SIG-M5 (cell line): ENCODE measurements around the gene SRR.
"Not testable (repeated sequence)": the region's sequence is repeated elsewhere in the genome, so short reads cannot be mapped to it uniquely, and the experiment has no call there.

Experiments used
- DNase-seq: peaks from one replicate; lab custom pipeline; 2025; lab: John Stamatoyannopoulos, UW

SRR gene

DNA sequence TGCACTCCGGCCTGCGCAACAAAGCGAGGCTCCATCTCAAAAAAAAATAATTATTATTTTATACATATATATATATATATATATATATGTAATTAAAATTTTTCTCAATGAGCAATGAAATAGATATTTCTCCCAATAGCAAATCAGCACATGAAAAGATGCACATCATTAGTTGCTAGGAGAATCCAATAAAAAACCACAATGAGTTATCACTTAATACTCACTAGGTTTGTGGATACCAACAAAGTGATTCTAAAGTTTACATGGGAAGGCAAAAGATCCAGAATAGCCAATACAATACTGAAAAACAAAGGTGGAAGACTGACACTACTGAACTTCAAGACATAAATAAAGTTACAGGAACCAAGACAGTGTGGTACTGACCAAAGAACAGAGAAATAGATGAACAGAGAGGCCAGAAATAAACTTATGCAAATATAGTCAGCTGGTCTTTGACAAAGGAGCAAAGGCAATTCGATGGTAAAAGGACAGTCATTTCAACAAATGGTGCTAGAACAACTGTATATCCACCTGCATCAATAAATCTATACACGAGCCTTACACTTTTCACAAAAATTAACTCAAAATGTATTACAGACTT, 13.8 kb upstream of the SRR start:
- no peak for DNase-seq

DNA sequence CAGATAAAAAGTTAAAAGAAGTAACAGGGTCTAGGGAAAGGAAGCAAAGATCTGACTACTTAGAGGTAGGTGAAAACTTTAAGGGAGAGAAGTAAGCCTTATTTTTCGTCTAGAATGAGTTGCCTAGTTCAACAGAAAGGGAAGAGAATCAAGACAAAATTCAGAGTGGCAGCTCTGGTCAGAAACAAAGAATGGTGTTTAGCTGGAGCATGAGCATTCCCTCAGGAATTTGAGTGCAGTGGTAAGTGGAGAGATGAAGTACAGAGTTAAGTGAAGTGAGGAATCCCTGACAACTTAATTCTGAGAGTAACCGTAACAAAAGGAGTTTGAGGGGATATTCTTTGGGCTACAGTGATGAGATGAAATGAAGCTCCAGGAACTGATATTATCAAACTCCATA, 11.7 kb upstream of the SRR start:
- no peak for DNase-seq

DNA sequence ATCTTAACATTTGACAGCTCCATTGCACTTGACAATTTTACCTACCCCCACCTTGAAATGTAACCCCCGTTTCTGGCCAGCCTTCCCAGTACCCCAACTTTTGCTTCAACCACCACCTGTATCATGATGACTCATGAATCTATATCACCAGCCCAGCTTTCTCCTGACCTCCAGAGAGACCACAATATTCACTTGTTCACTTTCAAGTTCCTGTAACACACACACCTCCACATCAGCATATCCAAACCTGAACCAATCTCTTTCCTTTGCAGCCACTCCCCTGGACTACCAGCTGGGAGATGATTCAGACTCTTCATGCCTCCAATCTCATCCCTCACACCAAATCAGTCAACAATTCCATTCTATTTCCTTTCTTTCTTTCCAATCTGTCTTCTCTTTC, 8.2 kb upstream of the SRR start:
- DNase-seq = no peak

DNA sequence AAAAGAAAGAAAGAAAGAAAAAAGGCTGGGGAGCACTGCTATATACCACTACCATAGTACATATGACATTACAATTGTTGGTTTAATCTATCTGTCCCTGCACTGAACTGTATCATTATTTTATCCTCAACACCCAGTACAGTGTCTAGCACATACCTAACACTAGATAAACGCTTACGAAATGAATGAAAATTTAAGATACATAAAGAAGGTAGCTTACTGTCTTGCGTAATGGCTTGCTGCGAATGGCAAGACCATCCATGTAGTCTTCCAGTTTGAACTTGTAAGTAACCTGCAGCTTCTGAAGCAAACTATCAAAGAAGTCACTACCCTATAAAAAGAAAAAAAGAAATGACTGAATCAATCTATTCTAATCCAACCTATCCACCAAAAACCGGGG, 6.7 kb upstream of the SRR start:
- no peak for DNase-seq

DNA sequence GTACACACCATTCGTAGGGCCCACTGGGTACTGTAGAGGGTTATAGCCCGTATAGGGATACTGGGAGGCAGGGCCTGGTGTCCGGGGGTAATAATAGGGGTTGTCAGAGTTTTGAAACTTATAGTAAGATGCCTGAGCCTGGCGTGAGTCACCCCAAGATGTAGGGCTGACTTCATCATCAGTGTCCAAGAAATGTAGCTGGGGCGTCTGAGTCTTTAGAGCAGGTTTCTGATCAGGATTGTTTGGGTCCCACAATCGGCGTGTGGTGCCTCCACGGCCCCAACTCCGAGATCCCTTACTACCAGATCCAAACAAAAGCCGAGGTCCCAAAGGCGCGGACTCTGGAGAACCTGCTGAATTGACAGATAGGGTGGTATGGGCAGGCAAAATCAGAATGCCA, 4.6 kb upstream of the SRR start:
- no peak for DNase-seq

DNA sequence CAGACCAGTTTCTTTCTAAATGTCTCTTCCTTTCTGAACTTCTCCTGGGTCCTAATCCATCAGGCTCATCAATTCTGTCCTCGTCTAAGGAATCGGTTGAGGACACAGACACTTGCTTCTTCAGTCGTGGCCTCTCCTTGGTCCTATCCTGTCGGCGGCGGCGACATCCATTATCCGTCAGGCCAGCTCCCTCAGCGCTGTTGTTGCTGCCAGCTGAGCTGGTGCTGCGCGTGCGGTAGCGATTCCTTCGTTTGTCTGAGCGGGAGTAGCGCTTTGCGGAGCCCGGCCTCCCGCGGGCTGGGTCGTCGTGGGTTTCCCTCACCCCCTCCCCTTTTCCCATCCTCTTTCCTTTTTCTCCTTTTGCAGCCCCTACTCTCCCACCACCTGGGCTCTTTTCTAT, 4.0 kb upstream of the SRR start:
- no peak for DNase-seq

DNA sequence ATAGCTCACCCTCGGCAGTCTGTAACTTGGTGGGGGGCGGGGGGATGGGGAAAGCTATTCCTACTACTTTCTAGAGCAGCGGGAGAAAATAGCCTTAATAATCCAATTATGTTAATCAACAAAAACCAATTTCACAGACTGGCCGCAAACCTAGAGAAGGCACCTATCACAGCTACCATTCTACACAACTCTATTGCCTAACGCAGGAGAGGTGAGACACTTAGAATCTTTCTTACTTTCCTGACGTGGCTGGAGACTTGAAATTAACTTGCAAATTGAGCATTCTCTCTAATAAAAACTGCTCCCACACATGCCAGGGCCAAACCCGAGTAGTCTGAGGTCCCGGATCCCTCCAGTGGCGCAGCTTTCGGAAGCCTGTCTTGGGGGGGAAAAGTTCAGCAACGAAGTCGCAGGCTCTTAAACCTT, 959 bp upstream of the SRR start:
- no peak for DNase-seq

DNA sequence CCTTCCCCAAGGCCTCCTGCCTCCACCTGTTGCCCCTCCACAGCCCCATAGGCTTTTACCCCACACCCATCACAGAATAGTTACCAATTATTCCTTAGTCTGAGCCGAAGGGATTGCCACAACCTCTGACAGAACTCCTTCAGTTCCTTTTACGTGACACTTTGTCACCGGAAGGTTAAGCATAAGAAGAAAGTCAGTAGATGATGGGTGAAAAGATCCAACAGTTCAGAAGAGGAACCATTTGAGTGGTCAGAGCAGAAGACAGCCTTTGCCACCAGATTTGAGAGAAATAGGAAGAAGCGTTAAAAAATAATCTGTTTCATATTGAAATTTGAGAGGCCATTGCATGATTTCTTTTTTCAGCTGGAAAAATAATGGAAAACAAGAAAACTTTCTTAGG, 1.2 kb downstream of the SRR start:
- no peak for DNase-seq

DNA sequence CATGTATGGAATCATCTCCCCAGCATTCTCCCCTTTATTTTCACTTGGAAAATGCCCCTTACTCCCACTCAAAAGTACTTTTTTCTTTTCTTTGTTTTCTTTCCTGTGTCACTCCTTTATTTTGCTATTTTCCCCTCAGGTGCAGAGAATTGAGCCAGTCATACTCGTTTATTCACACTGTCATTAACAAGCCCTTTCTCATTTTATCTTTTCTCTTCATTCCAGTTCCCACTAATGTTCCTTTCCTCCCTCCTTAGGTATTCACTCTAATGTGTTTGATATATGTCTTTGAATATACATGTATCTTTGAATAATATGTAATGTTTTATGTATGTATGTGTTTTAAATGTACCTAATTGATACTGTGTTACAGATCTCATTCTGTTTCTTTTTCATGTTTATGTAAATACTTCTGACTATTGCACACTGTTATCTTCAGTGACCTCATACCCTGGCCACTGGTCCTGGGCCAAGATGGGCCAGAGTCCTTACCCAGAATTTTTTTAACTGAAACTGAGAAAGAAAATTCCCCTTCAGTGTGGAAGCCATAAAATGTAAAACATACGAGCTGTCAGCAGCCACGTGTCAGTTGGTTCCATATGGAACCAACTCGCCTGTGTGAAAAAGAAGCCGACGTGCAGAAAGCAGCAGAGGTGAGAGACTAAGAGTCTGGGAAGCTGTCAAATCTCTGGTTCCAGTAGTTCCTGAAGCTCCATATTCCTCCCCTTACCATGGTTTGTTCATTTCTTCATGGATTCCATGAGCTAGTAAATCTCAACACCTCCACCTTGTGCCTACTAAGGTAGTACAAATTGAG, 5.8 kb downstream of the SRR start:
- DNase-seq = no peak

DNA sequence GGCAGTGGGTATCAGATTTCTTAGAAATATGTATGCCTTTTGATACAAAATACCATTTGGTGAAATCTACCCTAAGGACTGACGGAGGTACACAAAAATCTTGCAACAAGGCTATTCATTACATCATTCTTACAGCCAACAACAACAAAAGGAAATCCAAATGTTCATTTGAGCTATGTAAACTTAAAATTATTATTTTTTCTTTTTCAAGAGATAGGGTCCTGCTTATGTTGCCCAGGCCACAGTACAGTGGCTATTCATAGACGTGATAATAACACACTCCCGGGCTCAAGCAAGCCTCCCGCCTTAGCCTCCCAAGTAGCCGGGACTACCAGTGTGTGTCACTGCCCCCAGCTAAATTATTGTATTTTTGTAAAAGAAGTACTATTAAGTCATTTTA, 9.0 kb downstream of the SRR start:
- DNase-seq = no peak

DNA sequence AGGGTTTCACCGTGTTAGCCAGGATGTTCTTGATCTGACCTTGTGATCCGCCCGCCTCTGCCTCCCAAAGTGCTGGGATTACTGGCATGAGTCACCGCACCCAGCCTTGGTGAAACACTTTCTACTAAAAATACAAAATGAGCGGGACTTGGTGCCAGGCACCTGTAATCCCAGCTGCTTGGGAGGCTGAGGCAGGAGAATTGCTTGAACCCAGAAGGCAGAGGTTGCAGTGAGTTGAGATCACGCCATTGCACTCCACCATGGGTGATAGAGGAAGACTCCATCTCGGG, 13.1 kb downstream of the SRR start:
- not testable (repeated sequence) for DNase-seq

DNA sequence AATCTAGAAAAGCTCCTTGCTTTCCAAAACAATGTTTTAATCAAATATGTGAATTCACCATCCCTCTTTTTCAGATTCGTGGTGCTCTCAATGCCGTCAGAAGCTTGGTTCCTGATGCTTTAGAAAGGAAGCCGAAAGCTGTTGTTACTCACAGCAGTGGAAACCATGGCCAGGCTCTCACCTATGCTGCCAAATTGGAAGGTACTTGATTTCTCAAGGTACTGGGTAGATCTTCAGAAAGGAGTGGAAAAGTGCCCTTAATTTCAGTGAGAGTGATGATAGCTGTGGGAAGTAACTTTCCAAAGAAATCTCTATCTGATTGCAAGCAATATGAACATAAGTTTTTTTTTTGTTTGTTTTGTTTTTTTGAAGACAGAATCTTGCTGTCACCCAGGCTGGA, 14.0 kb downstream of the SRR start:
- DNase-seq = no peak

DNA sequence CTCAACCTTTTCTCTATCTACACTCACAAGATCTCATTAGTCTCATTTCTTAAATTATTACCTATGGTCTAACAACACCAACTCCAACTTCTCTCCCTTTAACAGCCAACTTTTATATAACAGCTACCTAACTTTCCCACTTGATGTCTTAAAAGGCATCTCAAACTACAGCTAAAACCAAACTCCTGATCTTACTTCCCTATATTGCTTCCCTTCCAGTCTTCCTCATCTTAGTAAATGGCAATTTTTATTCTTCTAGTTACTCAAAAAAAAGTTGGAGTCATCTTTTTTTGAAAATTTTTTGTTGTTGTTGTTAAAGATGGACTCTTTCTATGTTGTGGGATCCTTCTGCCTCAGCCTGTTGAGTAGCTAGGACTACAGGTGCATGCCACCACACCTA, 15.3 kb downstream of the SRR start:
- no peak for DNase-seq

DNA sequence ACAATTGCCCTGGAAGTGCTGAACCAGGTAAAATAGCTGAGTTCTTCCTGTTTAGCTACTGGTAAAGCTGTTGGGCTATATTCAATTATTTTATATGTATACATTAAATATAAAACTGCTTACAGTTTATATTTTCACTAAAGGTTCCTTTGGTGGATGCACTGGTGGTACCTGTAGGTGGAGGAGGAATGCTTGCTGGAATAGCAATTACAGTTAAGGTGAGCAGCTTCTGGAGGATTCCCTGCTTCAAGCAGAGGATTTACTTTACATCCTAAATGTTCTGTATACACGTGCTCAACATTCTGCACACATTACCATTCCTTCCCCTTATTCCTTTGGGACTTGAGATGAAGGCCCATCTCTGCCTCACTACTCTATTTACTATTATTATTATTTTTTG, 17.6 kb downstream of the SRR start:
- DNase-seq = no peak

DNA sequence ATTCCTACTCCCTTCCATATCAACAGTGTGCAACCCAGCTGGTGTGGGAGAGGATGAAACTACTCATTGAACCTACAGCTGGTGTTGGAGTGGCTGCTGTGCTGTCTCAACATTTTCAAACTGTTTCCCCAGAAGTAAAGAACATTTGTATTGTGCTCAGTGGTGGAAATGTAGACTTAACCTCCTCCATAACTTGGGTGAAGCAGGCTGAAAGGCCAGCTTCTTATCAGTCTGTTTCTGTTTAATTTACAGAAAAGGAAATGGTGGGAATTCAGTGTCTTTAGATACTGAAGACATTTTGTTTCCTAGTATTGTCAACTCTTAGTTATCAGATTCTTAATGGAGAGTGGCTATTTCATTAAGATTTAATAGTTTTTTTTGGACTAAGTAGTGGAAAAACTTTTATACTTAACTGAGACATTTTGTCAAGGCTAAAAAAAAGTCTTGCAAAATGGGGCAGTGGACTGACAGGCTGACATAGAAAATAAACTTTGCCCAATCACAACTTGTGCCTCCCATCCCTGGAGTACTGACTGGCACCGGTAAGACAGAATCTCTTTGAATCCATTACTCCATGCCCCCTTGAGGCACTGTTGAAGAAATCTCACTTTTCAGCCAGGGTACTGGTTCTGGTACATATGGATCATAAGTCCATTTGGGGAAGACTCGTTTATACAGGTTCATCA, 20.0 kb downstream of the SRR start:
- DNase-seq = no peak

DNA sequence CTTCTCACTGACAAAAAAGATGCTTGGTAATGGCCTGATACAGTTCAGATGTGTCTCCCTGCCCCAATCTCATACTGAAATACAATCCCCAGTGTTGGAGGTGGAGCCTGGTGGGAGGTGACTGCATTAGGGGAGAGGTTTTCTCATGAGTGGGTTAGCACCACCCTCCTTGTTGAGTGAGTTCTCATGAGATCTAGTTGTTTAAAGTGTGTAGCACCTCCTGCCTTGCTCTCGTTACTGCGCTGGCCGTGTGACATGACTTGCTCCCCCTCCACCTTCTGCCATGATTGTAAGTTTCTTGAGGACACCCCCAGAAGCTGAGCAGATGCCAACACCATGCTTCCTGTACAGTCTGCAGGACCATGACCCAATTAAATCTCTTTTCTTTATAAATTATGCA, 27.6 kb downstream of the SRR start:
- DNase-seq = no peak

DNA sequence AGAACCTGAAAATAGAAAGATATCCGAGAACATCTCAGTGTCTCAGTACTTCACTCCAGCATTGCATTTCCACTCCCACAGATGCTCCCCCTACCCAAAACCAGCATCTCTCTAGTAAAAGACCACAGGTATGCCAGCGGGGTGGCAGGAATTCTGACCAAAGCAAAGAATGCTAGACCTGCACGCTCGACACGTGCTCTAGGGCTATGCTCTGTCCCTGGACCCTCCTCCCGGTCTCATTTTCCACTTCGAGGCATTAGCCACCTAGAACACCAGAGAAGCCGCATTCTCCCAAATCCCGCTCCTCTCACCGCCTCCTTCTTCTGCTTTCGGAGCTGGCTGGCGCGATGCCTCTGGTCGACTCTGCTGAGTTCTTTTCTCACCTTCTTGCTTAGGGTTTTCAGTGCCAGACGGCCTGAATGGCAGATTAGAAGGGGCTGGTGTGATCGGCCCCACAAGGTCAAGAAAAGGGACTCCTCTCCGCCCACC, 32.0 kb downstream of the SRR start:
- DNase-seq = no peak

DNA sequence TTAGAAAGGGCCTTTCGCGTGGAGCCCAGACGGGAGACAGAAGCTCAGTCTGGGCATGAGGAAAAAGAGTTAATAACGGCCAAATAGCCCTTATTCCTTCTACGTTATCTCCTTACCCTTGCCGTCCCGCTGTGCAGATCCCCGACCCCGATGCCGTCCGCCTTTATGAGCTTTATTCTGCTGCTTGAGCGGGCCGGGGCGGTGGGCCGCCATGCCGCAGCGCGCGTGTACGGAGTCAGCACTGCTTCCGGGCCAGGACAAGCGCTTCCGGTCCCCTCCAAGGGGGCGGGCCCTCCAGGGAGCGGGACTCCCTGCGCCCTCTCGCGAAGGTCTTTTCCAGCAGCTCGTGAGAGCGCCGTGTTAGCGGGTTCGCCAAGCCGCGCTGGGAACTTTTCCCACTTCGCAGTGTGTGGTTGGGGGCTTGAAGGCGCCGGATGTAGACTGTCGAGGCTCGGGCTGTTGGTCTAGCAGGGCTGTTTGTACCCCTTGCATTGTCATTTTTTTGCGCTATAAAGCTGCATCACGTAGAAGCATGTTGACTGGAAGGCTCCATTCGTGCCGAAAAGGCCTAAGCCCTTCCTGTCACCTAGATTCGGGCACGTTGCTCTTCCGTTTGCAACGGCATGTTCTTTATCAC, 32.6 kb downstream of the SRR start, which contains the start of gene TSR1:
TSS of gene TSR1 (minus strand) at position 243 of the 637 bp plus-strand sequence. CDS start at position 213, 30 bp downstream.
- DNase-seq = no peak

DNA sequence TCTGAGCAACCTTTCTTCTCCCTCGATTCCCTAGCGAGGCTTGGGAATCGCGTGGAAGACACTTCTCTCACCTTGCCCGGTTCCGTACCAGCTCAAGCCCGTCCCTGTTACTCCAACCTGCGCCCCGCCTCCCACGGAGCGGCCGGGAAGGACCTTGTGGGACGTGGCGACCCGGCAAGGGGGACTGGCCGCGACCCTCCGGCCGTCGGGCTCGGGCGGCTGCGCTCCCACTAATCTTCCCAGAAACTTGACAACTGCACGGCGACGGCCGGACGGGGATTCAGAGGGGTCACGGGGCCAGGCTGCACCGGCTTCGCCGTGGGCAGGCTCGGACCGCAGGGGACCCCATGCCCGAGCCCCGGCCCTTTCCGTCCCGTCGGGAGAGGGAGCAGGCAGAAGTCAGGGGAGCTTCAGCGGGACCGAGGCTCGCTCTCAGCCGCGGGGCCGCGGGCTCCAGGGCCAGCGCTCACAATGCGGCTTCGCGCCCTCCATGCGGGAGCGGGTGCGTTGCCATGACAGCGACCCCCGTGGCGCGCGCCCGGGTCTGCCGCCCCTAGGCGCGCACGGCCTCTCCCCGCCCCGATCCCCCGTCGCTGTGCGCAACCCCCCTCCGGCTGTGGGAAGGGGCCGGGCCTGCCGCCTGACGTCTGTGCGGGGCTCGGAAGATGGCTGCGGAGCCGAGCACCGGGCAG, 33.2 kb downstream of the SRR start, which contains the start of gene SGSM2:
TSS of gene SGSM2 (plus strand) at position 650 of the 692 bp plus-strand sequence. CDS start 188 bp downstream, outside the sequence.
- no peak for DNase-seq

DNA sequence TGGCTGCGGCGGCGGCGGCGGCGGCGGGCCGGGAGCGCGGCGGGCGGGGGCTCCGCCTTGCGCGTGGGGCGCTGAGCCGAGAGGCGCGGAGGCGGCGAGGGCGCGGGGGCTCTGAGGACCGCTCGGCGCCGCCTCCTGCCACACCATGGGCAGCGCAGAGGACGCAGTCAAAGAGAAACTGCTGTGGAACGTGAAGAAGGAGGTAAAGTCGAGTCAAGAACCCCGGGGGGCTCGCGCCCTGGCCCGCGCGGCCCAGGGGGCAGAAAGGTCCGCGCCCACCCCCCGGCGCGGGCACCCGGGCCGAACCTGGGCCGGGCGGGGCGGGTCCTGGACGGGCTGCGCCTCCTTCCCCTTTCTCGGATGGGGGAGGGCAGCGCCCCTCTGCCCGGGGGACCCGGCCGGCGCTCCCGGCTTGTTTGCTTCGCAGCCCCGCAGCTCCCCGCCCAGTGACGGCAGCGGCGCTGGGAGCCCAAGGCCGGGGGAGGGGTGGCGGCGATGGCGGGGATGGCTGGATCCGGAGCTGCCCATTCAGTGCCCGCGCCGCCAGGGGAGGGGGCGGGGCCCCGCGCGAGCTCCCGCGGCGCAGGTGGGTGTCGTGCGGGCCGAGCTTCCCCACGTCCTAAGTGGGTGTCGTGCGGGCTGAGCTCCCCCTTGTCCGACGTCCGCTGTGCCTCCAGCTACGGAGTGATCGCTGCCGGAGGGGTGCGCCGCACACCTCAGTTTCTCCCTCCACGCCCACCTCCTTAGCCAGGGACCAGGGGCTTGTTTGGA, 34.0 kb downstream of the SRR start:
- DNase-seq = no peak

DNA sequence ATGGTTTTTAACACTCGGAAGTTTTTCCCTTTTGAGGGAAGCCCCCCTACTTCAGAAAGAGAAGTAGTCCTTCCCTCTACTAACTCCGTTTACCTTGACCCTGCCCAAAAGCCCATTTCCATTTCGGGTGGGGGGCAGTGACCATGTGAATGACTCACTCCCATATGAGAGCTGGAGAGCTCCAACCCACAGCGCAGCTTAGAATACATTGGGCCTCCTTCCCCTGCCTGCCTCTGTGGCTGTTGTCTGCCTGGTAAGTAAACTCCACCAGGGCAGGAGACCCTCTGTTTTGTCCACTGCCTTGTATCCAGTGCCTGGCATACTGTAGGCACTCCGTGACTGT, 34.5 kb downstream of the SRR start:
- no peak for DNase-seq
